HepG2 (cell line): ENCODE measurements around the gene HEATR1. TPM values are rescaled to one million over a fixed set of nuclear protein-coding genes. Genes with fewer than 3 reads are reported as not detected.
A peak's percentile ranks its signal among the peaks of the same experiment; 100 is the strongest.

Experiments used
- CCAR2 ChIP-seq: fragments of 200-400 bp; formaldehyde crosslinking; optimal IDR thresholded peaks from 2 replicates; pipeline ENCODE3; 2018; ENCODE audit warnings: low read depth, mild to moderate bottlenecking, low read length, moderate library complexity
- CENPX ChIP-seq: sonication (generic); formaldehyde crosslinking; IDR thresholded peaks from 2 replicates; pipeline ENCODE4 v1.9.0; 2021; ENCODE audit warnings: mild to moderate bottlenecking, missing genetic modification reagents, moderate library complexity
- KLF15 ChIP-seq: sonication (generic); formaldehyde crosslinking; IDR thresholded peaks from 2 replicates; pipeline ENCODE4 v1.8.1; 2023; ENCODE audit warnings: borderline replicate concordance, mild to moderate bottlenecking, inconsistent platforms, missing genetic modification reagents, mixed read lengths
- KMT2B ChIP-seq: IDR thresholded peaks from 2 replicates; pipeline ENCODE4 v1.6.1; 2016; ENCODE audit warnings: missing genetic modification reagents, missing compliant biosample characterization
- RFX3 ChIP-seq: IDR thresholded peaks from 2 replicates; pipeline ENCODE4 v1.6.1; 2016; ENCODE audit warnings: missing biosample characterization, missing genetic modification reagents
- SOX6 ChIP-seq, 2 experiments: fragments of 450-650 bp in 1 of 2; sonication (generic) in 1 of 2; formaldehyde crosslinking in 1 of 2; IDR thresholded peaks; 2 replicates each; pipeline versions ENCODE4 v1.4.0 to v1.6.1; 2017 to 2020; ENCODE audit warnings: antibody characterized with exemption in 1 of 2, mild to moderate bottlenecking in 1 of 2, missing genetic modification reagents in 1 of 2
- WIZ ChIP-seq: sonication (generic); formaldehyde crosslinking; IDR thresholded peaks from 2 replicates; pipeline ENCODE4 v1.5.1; 2020; ENCODE audit warnings: mild to moderate bottlenecking, missing genetic modification reagents
- YEATS2 ChIP-seq: sonication (generic); formaldehyde crosslinking; IDR thresholded peaks from 2 replicates; pipeline ENCODE4 v1.4.0; 2020; ENCODE audit warnings: missing genetic modification reagents, borderline replicate concordance
- ZNF12 ChIP-seq: sonication (generic); formaldehyde crosslinking; IDR thresholded peaks from 2 replicates; pipeline ENCODE4 v1.5.0; 2020; ENCODE audit warnings: missing genetic modification reagents
- ZNF274 ChIP-seq: sonication (generic); formaldehyde crosslinking; IDR thresholded peaks from 2 replicates; pipeline ENCODE4 v1.5.1; 2020; ENCODE audit warnings: mild to moderate bottlenecking, missing genetic modification reagents
- ZNF44 ChIP-seq: sonication (generic); formaldehyde crosslinking; IDR thresholded peaks from 2 replicates; pipeline ENCODE4 v1.5.1; 2020; ENCODE audit warnings: mild to moderate bottlenecking, missing genetic modification reagents
- ZNF441 ChIP-seq: sonication (generic); formaldehyde crosslinking; IDR thresholded peaks from 2 replicates; pipeline ENCODE4 v1.7.0; 2021; ENCODE audit warnings: missing genetic modification reagents, borderline replicate concordance
- ZSCAN20 ChIP-seq: sonication (generic); formaldehyde crosslinking; IDR thresholded peaks from 2 replicates; pipeline ENCODE4 v1.4.0; 2020; ENCODE audit warnings: missing genetic modification reagents, mild to moderate bottlenecking, borderline replicate concordance
- polyA plus RNA-seq, 8 experiments: library from polyadenylated mRNA; depleted of rRNA in 3 of 8; stranded (reverse) in 7 of 8; unstranded in 1 of 8; fragments of >200 nt; fragmentation: Illumina TruSeq in 4 of 8; extraction: Trizol in 4 of 8; gene quantifications; 2 replicates each; pipeline versions ENCODE4 v1.2.1 to v1.2.3, GENCODE V29; 2011 to 2016; ENCODE audit warnings: low read depth in 4 of 8, missing spikeins in 1 of 8, mixed read lengths in 1 of 8; ENCODE audit not compliant: insufficient read depth in 1 of 8
- total RNA-seq, 5 experiments: library from RNA; depleted of rRNA; stranded (reverse); fragments of >200 nt; fragmentation: Illumina TruSeq; extraction: Trizol; gene quantifications; 2 replicates each; pipeline ENCODE4 v1.2.3, GENCODE V29; 2016; ENCODE audit warnings: low read depth in 1 of 5
- TF ChIP-seq, protein P1 (sequence below), 2 experiments: sonication (generic) in 1 of 2; formaldehyde crosslinking in 1 of 2; IDR thresholded peaks; 2 replicates each; pipeline versions ENCODE4 v1.6.1 to v1.9.0; 2014 to 2022; ENCODE audit warnings: antibody characterized with exemption in 1 of 2, borderline replicate concordance in 1 of 2, inconsistent platforms in 1 of 2, low read depth in 1 of 2, missing genetic modification reagents in 1 of 2
- TF ChIP-seq, protein P2 (sequence below): sonication (generic); formaldehyde crosslinking; IDR thresholded peaks from 2 replicates; pipeline ENCODE4 v1.5.0; 2020; ENCODE audit warnings: missing genetic modification reagents
- TF ChIP-seq, protein P3 (sequence below): sonication (generic); formaldehyde crosslinking; IDR thresholded peaks from 2 replicates; pipeline ENCODE4 v1.4.0; 2020; ENCODE audit warnings: low read depth, mild to moderate bottlenecking, missing genetic modification reagents
- TF ChIP-seq, protein P4 (sequence below): sonication (generic); formaldehyde crosslinking; IDR thresholded peaks from 2 replicates; pipeline ENCODE4 v1.4.0; 2020; ENCODE audit warnings: low read depth, missing genetic modification reagents

HEATR1 gene
- total and polyA plus RNA-seq, 2 of the 13 experiments (the other 11 are each of a cell fraction or from before 2014, with no cell fraction given): 10.2 to 45.8 TPM

DNA sequence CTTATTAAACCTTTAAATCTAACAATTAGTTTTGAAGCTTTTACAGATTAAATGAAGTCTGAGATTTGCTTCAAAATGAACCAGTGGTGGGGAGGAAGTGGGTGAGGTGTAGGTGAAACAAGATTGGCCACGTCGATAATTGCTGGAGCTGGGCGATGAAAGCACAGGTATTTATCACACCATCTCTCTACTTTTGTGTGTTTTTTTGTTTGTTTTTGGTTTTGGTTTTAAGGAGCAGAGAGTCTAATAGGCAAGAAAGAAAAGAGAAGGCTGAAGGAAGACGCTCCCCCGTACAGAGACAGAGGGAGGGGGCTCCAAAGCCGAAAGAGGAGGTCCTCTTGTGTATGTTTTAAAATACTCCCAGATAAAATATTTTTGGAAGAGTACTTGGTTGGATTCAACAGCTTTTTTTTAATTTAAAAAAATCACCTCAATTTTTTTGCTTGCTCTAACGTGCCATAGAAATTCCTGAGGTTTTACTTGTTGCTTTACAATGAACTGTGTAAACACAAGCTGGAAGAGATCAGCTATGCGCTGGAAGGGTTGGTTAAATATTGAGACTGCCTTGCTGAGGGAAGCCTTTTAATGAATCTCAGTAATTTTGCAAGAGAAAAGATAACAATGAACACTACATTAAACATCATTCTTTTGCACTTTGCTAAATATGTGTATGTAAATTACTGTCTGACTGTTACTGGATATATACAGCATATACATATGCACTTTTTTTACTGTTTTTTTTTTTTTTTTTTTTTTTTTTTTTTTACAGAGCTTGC, 87.2 kb downstream of the HEATR1 start (continued):
- TF ChIP-seq, protein P1, sequence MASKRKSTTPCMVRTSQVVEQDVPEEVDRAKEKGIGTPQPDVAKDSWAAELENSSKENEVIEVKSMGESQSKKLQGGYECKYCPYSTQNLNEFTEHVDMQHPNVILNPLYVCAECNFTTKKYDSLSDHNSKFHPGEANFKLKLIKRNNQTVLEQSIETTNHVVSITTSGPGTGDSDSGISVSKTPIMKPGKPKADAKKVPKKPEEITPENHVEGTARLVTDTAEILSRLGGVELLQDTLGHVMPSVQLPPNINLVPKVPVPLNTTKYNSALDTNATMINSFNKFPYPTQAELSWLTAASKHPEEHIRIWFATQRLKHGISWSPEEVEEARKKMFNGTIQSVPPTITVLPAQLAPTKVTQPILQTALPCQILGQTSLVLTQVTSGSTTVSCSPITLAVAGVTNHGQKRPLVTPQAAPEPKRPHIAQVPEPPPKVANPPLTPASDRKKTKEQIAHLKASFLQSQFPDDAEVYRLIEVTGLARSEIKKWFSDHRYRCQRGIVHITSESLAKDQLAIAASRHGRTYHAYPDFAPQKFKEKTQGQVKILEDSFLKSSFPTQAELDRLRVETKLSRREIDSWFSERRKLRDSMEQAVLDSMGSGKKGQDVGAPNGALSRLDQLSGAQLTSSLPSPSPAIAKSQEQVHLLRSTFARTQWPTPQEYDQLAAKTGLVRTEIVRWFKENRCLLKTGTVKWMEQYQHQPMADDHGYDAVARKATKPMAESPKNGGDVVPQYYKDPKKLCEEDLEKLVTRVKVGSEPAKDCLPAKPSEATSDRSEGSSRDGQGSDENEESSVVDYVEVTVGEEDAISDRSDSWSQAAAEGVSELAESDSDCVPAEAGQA (IDR thresholded peaks at IDR 0.05; ENCODE audit: low read depth): no peak
- TF ChIP-seq, protein P1 (CRISPR knock-in tag; IDR thresholded peaks at IDR 0.05; ENCODE audit: borderline replicate concordance): no peak
- TF ChIP-seq, protein P2, sequence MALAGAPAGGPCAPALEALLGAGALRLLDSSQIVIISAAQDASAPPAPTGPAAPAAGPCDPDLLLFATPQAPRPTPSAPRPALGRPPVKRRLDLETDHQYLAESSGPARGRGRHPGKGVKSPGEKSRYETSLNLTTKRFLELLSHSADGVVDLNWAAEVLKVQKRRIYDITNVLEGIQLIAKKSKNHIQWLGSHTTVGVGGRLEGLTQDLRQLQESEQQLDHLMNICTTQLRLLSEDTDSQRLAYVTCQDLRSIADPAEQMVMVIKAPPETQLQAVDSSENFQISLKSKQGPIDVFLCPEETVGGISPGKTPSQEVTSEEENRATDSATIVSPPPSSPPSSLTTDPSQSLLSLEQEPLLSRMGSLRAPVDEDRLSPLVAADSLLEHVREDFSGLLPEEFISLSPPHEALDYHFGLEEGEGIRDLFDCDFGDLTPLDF: no peak
- no peak for TF ChIP-seq ZNF12 (CRISPR knock-in tag)
- TF ChIP-seq, protein P3, sequence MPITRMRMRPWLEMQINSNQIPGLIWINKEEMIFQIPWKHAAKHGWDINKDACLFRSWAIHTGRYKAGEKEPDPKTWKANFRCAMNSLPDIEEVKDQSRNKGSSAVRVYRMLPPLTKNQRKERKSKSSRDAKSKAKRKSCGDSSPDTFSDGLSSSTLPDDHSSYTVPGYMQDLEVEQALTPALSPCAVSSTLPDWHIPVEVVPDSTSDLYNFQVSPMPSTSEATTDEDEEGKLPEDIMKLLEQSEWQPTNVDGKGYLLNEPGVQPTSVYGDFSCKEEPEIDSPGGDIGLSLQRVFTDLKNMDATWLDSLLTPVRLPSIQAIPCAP: no peak
- TF ChIP-seq, protein P4, sequence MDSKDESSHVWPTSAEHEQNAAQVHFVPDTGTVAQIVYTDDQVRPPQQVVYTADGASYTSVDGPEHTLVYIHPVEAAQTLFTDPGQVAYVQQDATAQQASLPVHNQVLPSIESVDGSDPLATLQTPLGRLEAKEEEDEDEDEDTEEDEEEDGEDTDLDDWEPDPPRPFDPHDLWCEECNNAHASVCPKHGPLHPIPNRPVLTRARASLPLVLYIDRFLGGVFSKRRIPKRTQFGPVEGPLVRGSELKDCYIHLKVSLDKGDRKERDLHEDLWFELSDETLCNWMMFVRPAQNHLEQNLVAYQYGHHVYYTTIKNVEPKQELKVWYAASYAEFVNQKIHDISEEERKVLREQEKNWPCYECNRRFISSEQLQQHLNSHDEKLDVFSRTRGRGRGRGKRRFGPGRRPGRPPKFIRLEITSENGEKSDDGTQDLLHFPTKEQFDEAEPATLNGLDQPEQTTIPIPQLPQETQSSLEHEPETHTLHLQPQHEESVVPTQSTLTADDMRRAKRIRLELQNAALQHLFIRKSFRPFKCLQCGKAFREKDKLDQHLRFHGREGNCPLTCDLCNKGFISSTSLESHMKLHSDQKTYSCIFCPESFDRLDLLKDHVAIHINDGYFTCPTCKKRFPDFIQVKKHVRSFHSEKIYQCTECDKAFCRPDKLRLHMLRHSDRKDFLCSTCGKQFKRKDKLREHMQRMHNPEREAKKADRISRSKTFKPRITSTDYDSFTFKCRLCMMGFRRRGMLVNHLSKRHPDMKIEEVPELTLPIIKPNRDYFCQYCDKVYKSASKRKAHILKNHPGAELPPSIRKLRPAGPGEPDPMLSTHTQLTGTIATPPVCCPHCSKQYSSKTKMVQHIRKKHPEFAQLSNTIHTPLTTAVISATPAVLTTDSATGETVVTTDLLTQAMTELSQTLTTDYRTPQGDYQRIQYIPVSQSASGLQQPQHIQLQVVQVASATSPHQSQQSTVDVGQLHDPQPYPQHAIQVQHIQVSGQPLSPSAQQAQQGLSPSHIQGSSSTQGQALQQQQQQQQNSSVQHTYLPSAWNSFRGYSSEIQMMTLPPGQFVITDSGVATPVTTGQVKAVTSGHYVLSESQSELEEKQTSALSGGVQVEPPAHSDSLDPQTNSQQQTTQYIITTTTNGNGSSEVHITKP (CRISPR knock-in tag): no peak
- TF ChIP-seq CENPX (CRISPR knock-in tag): no peak
- no peak for TF ChIP-seq CCAR2
- TF ChIP-seq RFX3 (CRISPR knock-in tag): no peak
- no peak for TF ChIP-seq ZSCAN20
- TF ChIP-seq KMT2B: no peak
- TF ChIP-seq WIZ (CRISPR knock-in tag): no peak
- no peak for TF ChIP-seq ZNF44
- TF ChIP-seq ZNF274 (CRISPR knock-in tag): no peak
- no peak for TF ChIP-seq KLF15 (CRISPR knock-in tag)
- no peak for TF ChIP-seq SOX6 (IDR thresholded peaks at IDR 0.05)
- TF ChIP-seq SOX6 (CRISPR knock-in tag; IDR thresholded peaks at IDR 0.05): peak; percentile 79
- TF ChIP-seq YEATS2 (CRISPR knock-in tag): no peak
- TF ChIP-seq ZNF441 (CRISPR knock-in tag): no peak
